Activated CD4-positive, alpha-beta T cell treated with anti-CD3 and anti-CD28 coated beads for 36 hours (primary cell): ENCODE measurements around the gene ASTN2. TPM values are rescaled to one million over a fixed set of nuclear protein-coding genes. Genes with fewer than 3 reads are reported as not detected.

Experiments
- ATAC-seq: fragments of 200-7000 bp; cut with Tn5 transposase; one replicate; pipeline ENCODE4 v1.10.0; 2021; ENCODE audit warnings: mild to moderate bottlenecking, moderate library complexity
- CTCF ChIA-PET: fragments of 350-600 bp; sonication (Branson Sonifier 250); formaldehyde crosslinking; loops from one replicate; lab custom pipeline; 2021; ENCODE audit warnings: antibody characterized with exemption; lab: Charles Lee
- POLR2A ChIA-PET: fragments of 350-600 bp; sonication (Branson Sonifier 250); formaldehyde crosslinking; loops from one replicate; lab custom pipeline; 2021; ENCODE audit warnings: antibody characterized with exemption, inconsistent platforms; lab: Charles Lee
- DNase-seq: peaks from one replicate; pipeline ENCODE4 v3.0.0-alpha.2; 2020
- H3K27ac Mint-ChIP-seq: one replicate; pipeline ENCODE4 v1.8.0; 2021; ENCODE audit warnings: mixed read lengths
- H3K27me3 Mint-ChIP-seq: one replicate; pipeline ENCODE4 v1.8.0; 2021; ENCODE audit warnings: mixed read lengths
- H3K36me3 Mint-ChIP-seq: one replicate; pipeline ENCODE4 v1.8.0; 2021; ENCODE audit warnings: low read depth, mixed read lengths
- H3K4me1 Mint-ChIP-seq: one replicate; pipeline ENCODE4 v1.8.0; 2021; ENCODE audit warnings: mixed read lengths
- H3K4me3 Mint-ChIP-seq: one replicate; pipeline ENCODE4 v1.8.0; 2021; ENCODE audit warnings: mild to moderate bottlenecking, moderate library complexity, mixed read lengths
- H3K9me3 Mint-ChIP-seq: one replicate; pipeline ENCODE4 v1.8.0; 2021; ENCODE audit warnings: low read depth, mixed read lengths
- intact Hi-C, 2 experiments: fragments of 100-400 bp; cut with DNase I in 1 of 2; cut with micrococcal nuclease in 1 of 2; formaldehyde crosslinking; loops; one replicate each; pipeline versions ENCODE4 v1.14.2 to v1.15.1; 2022 to 2024; cut with DNase I, micrococcal nuclease
- total RNA-seq, 2 experiments: library from RNA; stranded (reverse); gene quantifications; one replicate each; pipeline ENCODE4 v1.2.3, GENCODE V29; 2021

ASTN2 gene
- total RNA-seq, 2 experiments from 2014 or later = 3.0 to 4.2 TPM

DNA sequence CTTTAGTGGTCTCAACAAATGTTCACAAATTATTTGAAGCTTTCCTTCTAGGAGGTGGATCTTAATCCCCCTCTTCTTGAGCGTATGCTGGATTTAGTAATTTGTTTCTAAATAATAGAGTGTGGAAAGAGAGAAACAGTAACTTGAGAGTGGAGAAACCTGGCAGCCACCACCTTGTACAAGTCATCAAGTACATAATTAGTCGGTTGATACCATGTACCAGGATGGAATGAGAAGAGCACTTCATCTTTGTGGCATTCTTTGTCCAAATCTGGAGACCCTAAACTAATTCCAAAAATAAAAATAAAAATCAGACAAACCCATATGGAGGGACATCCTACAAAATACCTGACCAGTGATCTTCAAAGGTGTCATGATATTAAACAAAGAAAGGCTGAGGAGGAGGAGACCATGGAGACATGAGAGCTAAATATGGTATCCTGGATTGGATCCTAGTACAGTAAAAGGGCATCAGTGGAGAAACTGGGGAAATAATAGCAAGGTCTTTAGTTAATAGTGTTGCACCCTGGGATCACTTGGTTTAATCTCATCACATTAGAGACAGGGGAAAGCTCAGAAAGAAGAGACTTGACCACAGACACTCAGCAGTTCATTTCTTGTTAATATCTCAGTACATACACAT, 147.9 kb downstream of the ASTN2 start:
- Mint-ChIP-seq H3K9me3 (no peaks in the 10 kb centered on the region), H3K27me3 (no peaks in the 10 kb centered on the region), H3K4me3 (no peak overlapping the region), H3K4me1 (no peaks in the 10 kb centered on the region), H3K36me3 (no peaks in the 10 kb centered on the region), H3K27ac (no peak overlapping the region)
- ATAC-seq (no peak), DNase-seq (no peak)
- ChIA-PET POLR2A (no interaction called here), CTCF (no interaction called here)
- intact Hi-C loops = no loop called here

DNA sequence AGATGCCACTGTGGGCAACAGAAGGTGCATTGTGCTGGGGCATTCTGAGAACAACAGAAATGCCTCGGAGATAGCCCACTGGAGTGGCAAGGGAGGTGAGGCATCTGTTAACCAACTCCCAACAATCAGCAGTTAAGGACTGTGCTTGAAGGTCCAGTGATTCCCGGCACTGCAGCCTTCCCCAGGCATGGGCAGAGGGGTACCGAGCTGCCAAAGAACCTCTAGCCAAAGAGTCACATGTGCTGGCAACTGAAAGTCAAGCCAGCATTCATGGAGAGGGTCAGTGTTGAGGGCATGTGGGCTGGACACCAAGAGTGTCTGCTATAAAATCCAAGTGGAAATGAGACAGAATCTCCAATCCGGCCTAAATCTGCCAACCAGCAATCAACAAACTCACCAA, 149.6 kb downstream of the ASTN2 start:
- H3K4me3 Mint-ChIP-seq = no peak overlapping the region
- H3K27me3 Mint-ChIP-seq = no peaks in the 10 kb centered on the region
- intact Hi-C loops = no loop called here
- no peaks in the 10 kb centered on the region for H3K4me1 Mint-ChIP-seq
- H3K9me3 Mint-ChIP-seq = no peaks in the 10 kb centered on the region
- no peaks in the 10 kb centered on the region for H3K36me3 Mint-ChIP-seq
- DNase-seq (no peak), ATAC-seq (no peak)
- no peak overlapping the region for H3K27ac Mint-ChIP-seq
- ChIA-PET POLR2A (no interaction called here), CTCF (no interaction called here)

DNA sequence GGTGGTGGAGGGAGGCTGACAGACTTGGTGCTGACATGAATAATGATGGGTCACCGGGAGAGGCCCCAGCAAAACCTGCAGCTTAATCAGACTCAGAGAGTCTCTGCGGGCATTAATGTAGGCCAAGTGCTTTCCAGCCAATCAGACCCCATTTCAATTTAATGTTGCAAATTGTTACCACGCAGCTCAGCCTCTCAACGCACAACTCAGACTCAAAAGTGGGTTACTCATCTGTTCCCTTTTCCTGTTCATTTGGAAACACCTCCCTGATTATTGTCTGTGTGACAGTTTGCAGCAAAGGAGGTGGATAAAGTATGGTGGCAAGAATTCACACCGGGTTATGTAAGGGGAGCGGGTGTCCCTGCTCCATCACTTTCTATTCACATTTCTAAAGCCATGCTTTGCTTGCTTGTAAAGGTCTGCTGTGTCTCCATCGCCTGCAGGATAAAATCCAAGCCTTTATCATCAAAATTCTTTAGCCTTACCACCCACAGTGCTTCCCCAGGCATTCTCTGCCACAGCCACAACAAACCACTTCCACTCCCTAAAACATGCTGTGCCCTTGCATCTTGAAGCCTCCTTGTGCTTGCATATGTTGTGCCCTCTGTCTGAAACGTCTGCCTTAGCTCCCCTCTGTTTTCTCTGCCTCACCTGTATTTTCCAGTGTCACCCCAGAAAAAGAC, 156.5 kb downstream of the ASTN2 start:
- H3K4me1 Mint-ChIP-seq = no peaks in the 10 kb centered on the region
- ChIA-PET POLR2A (interaction anchor here (0.6 kb wide), 1 partner anchor 140 kb away, joined by 3 read pairs; no protein-coding TSS in a partner anchor), CTCF (no interaction called here)
- no peaks in the 10 kb centered on the region for H3K9me3 Mint-ChIP-seq
- H3K4me3 Mint-ChIP-seq = no peak overlapping the region
- intact Hi-C loops = no loop called here
- ATAC-seq (no peak), DNase-seq (no peak)
- no peaks in the 10 kb centered on the region for H3K27me3 Mint-ChIP-seq
- no peak overlapping the region for H3K27ac Mint-ChIP-seq
- H3K36me3 Mint-ChIP-seq = no peaks in the 10 kb centered on the region

DNA sequence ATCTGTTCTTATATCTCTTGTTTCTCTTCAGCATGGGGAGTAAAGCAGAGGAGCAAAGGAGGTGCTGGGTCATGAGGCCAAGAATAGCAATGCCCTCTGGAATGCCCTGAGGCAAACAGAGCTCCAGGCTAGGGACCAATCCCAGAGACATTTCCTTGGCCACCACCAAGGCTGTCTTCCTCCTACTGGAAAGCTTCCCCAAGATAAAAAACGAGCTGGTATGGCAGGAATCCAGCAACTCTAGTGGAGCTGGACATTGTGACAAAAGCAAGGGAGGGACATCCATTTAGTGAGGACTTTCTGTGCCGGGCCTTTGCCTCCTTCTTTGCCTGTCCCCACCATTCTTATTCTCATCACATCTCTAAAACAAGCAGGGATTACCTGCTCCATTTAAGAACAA, 161.6 kb downstream of the ASTN2 start:
- H3K36me3 Mint-ChIP-seq = no peaks in the 10 kb centered on the region
- intact Hi-C loops = no loop called here

DNA sequence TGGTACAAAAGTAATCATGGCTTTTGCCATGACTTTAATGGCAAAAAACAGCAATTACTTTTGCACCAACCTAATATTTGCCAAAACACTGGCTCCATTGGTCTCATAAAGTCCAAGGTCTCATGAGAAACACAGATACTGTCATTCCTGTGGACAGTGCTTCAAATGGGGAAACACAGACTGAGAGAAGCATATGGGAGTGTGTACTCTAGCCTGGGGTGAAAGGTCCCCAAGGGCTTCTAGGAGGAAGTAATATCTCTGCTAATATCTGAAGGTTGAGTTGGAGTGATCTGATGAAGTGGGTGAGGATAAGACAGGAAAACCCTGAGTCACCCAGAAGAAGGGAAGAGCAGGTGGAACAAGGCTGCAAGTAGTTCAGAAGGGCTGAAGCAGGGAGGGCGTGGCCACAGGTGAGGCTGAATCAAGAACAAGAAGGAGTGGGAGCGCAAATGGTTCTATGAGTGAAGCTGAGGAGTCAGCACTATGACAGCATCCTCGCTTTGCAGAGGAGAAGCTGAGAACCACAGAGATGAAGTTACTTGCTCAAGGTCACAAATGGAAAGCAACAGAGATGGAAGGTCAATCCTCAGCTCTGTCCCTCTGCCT, 164.1 kb downstream of the ASTN2 start:
- intact Hi-C loops = no loop called here
- peaks cover 2% of the 10 kb centered on the region for H3K27me3 Mint-ChIP-seq
- peaks cover 2% of the 10 kb centered on the region for H3K4me1 Mint-ChIP-seq
- H3K4me3 Mint-ChIP-seq = no peak overlapping the region
- no peak for ATAC-seq
- H3K27ac Mint-ChIP-seq = no peak overlapping the region
- no peak for DNase-seq
- CTCF ChIA-PET = no interaction called here
- POLR2A ChIA-PET = no interaction called here
- H3K9me3 Mint-ChIP-seq = peaks cover 3% of the 10 kb centered on the region
- H3K36me3 Mint-ChIP-seq = no peaks in the 10 kb centered on the region

More for the DNA sequence above, 161.6 kb downstream of the ASTN2 start:
- Mint-ChIP-seq H3K9me3 (peaks cover 3% of the 10 kb centered on the region), H3K27ac (no peak overlapping the region), H3K27me3 (peaks cover 2% of the 10 kb centered on the region), H3K4me1 (peaks cover 2% of the 10 kb centered on the region), H3K4me3 (no peak overlapping the region)
- no peak for ATAC-seq
- POLR2A ChIA-PET = interaction anchor here (0.6 kb wide), 1 partner anchor 267 kb away, joined by 3 read pairs; no protein-coding TSS in a partner anchor
- DNase-seq = no peak
- CTCF ChIA-PET = no interaction called here

DNA sequence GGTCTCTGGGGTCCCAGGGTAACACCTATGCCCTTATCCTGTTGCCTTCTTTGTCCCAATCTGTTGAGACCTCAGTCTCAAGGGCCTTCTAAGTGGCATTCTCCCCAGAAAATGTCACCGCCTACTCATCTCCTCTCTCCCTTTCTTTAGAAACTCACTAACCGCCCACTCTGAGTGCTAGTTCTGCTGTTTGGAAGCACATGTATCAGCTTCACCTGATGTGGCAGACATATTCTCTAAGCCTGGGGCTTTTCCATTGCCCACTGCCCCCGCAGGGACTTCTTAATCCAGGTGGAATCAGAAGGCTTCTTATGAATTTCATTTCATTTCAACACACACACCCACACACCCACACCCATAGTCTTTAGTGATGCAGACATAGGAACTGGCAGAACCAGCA, 165.1 kb downstream of the ASTN2 start:
- DNase-seq (no peak), ATAC-seq (no peak)
- no peak overlapping the region for H3K27ac Mint-ChIP-seq
- no peaks in the 10 kb centered on the region for H3K36me3 Mint-ChIP-seq
- no peak overlapping the region for H3K4me3 Mint-ChIP-seq
- peaks cover 2% of the 10 kb centered on the region for H3K27me3 Mint-ChIP-seq
- peaks cover 3% of the 10 kb centered on the region for H3K9me3 Mint-ChIP-seq
- intact Hi-C loops = no loop called here
- peaks cover 2% of the 10 kb centered on the region for H3K4me1 Mint-ChIP-seq
- ChIA-PET CTCF (no interaction called here), POLR2A (no interaction called here)

DNA sequence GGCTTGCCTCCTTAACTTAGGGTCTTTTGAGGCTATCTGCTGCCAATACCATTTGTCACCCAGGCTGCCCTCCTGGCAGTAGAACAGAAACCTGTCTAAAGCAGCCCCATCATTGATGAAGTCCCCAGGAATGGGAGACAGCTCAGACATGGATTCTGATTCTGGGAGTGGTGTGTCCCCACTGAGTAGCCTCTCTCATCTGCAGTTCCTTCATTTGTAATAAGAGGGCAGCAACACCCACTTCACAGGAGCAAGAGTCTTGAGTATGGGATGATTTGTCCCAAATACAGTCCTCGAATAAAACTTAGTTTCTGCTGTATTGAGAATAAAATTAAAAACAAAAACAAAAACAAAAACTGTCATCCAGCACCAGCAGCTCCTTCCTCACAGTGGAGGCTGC, 167.6 kb downstream of the ASTN2 start:
- no peaks in the 10 kb centered on the region for H3K9me3 Mint-ChIP-seq
- DNase-seq (no peak), ATAC-seq (no peak)
- no peak overlapping the region for H3K27ac Mint-ChIP-seq
- no peak overlapping the region for H3K4me3 Mint-ChIP-seq
- H3K4me1 Mint-ChIP-seq = peaks cover 2% of the 10 kb centered on the region
- ChIA-PET POLR2A (no interaction called here), CTCF (no interaction called here)
- no peaks in the 10 kb centered on the region for H3K36me3 Mint-ChIP-seq
- intact Hi-C loops = no loop called here
- H3K27me3 Mint-ChIP-seq = peaks cover 2% of the 10 kb centered on the region

DNA sequence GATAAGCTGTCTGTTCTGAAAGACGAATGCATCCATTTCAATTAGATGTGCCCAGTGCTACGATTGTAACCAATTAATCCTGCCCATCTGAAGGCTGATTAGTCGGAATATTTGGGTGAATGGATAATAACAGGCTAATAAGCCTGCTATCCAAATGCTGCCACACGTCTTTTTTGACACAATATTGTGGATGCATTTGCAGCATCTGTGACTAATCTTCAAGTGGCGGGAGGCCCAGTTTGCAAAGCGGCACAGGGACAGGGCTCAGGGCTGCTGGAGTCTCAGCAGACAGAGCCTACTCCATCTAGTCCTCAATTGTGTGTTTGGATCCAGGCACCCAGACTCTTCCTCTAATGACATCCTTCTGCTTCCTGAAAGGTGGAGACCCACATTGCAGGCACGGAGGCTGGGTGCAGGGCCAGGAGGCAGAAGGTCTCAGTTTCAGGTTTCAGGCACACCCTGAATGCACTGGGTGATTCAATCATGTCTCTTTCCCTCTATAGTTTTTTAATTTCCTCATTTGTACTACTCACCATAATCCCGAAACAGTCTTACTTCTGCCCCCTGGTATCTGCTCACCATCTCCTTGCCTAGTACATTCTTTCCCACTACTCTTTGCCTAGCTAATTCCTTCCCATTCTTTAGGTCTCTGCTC, 169.6 kb downstream of the ASTN2 start:
- Mint-ChIP-seq H3K4me3 (no peak overlapping the region), H3K4me1 (peaks cover 2% of the 10 kb centered on the region), H3K27ac (no peak overlapping the region), H3K9me3 (peaks cover under 1% of the 10 kb centered on the region), H3K27me3 (no peaks in the 10 kb centered on the region), H3K36me3 (no peaks in the 10 kb centered on the region)
- DNase-seq = no peak
- POLR2A ChIA-PET = no interaction called here
- CTCF ChIA-PET = no interaction called here
- ATAC-seq = no peak
- intact Hi-C loops = no loop called here

DNA sequence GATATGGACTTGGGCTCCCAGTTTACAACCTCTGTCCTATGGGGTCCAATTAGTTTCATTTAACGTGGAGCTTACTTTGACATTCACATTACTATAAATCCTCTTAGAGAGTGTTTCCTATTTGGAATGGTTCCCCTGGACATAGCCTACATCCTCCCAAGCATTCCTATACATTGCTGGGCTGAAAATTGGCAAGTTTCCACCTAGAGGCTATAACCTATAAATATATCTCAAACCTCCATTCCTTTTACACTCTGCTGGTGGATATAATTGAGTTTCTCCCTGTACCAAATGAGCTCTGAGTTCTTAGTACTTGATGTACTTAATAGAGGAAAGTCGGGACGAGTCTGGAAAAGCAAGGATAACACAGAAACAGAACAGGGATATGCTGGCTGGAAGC, 172.8 kb downstream of the ASTN2 start:
- Mint-ChIP-seq H3K4me1 (no peaks in the 10 kb centered on the region), H3K27ac (no peak overlapping the region), H3K36me3 (no peaks in the 10 kb centered on the region), H3K4me3 (no peak overlapping the region), H3K9me3 (peaks cover 2% of the 10 kb centered on the region), H3K27me3 (no peaks in the 10 kb centered on the region)
- CTCF ChIA-PET = no interaction called here
- intact Hi-C loops = no loop called here
- DNase-seq (no peak), ATAC-seq (no peak)
- POLR2A ChIA-PET = no interaction called here

DNA sequence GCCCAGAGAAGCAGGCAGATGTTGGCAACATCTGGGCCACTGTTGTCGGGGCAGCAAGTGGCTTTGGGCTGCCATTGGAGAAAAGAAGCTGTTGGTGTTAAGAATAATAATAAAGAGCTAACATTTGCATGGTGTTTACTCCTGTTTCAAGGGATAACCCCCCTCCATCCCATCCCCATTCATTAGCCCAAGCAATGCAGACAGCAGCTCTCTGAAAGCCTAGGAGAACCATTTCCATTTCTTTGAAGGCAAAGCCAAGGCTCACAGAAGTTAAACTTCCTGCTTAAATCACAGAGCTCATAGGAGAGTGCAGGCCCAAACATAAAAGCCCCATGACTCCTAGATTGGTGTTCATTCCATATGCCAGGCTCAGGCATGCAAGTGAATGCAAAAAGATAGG, 175.4 kb downstream of the ASTN2 start:
- ChIA-PET CTCF (no interaction called here), POLR2A (no interaction called here)
- no peaks in the 10 kb centered on the region for H3K27me3 Mint-ChIP-seq
- H3K4me3 Mint-ChIP-seq = no peak overlapping the region
- DNase-seq = no peak
- H3K36me3 Mint-ChIP-seq = no peaks in the 10 kb centered on the region
- no peak for ATAC-seq
- intact Hi-C loops = no loop called here
- no peak overlapping the region for H3K27ac Mint-ChIP-seq
- H3K9me3 Mint-ChIP-seq = peaks cover 2% of the 10 kb centered on the region
- no peaks in the 10 kb centered on the region for H3K4me1 Mint-ChIP-seq

DNA sequence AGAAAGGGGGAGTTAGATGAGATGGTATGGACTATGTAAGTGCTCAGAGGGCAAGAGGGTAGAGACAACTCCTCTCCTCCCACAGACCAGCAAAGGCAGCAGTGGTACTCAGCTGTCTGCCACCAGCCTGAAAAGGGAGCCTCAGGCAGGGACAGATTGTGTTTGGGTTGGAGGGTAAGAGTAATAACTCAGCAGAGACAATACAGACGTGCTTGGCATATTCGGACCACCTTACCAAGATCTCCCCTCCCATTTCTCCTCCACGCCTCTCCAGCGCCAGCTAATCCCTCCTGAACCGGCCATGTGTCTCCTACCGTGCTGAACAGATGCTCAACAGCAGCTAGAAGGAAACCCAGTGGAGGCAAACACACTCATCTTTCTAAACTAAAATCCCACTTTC, 180.8 kb downstream of the ASTN2 start:
- Mint-ChIP-seq H3K36me3 (no peaks in the 10 kb centered on the region), H3K4me1 (no peaks in the 10 kb centered on the region), H3K9me3 (no peaks in the 10 kb centered on the region), H3K27ac (no peak overlapping the region), H3K27me3 (no peaks in the 10 kb centered on the region), H3K4me3 (no peak overlapping the region)
- no peak for DNase-seq
- POLR2A ChIA-PET = no interaction called here
- no peak for ATAC-seq
- CTCF ChIA-PET = interaction anchor here (1.1 kb wide), 1 partner anchor 291 kb away, joined by 3 read pairs; no protein-coding TSS in a partner anchor
- intact Hi-C loops = no loop called here
